PFSK-1 (cell line): Measurements from ENCODE around the gene CEP57L1.

Experiments
- FOXP2 ChIP-seq: optimal IDR thresholded peaks from 2 replicates; pipeline ENCODE3; 2011; ENCODE audit warnings: borderline replicate concordance, control low read depth, inconsistent platforms; ENCODE audit not compliant: insufficient read depth; ENCODE audit errors: extremely low read length, extremely low read depth
- POLR2AphosphoS5 ChIP-seq: IDR thresholded peaks from 2 replicates; pipeline ENCODE4 v1.6.1; 2012; ENCODE audit warnings: low read depth, mild to moderate bottlenecking, control low read depth, low read length, moderate library complexity
- TAF1 ChIP-seq: IDR thresholded peaks from 2 replicates; pipeline ENCODE4 v1.6.1; 2012; ENCODE audit warnings: low read length, control low read depth, borderline replicate concordance; ENCODE audit not compliant: insufficient read depth

- no peak for TF ChIP-seq FOXP2
- no peak for TF ChIP-seq POLR2AphosphoS5
- no peak for TF ChIP-seq TAF1
These were observed 99.6 kb downstream of the CEP57L1 start for GRCh38 chr6:109194880-109195279.
